ENCODE measurements around the gene RTN4RL1. TPM values are rescaled to one million over a fixed set of nuclear protein-coding genes. Genes with fewer than 3 reads are reported as not detected.
A peak's percentile ranks its signal among the peaks of the same experiment; 100 is the strongest.

RTN4RL1 gene
- total RNA-seq, 6 donors from 2014 or later, result 5.1 to 7.3 (median 6.2) TPM

DNA sequence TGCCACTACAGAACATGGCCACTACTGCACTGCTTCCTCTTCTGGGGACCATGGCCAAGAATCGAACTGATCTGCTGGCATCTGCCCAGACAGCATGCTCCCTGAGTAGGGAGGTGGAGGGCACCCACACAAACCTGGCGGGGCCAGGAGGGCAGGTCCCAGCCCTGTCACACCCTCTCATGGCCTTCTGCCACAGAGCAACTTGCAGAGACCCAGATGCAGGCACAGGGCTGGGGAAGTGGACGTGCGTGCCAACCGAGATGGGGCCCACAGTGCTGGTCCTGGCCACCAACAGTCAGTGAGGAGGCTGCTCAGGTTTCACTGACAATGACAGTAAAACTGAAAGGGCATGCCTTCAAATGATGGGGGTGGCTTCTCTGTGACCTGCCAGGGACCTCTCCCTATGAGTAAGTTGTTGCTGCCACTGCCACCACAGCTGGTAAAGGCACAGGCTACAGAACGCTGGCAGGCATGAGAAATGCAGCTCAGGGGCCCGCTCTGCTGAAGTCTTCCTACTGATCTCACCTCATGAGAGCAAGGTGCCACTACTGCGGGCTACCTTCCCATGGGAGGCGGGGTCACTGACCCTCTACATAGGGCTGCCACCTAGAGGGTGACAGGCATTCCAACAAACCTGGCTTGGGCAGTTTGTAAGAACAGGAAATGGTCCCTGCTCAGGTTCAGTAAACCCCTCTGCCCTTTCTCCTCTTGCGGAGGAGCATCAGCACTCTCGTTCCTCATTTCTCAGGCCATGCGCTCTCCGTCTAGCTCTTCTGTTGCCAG lies 45.3 kb upstream of the RTN4RL1 start:
- H3K36me3 ChIP-seq, result peaks cover 0 to 13% (median 4%) of the 10 kb centered on the region in 4 donors
- H3K4me3 ChIP-seq, result no peak overlapping the region
- H3K4me1 ChIP-seq, result peaks cover 52 to 70% (median 63%) of the 10 kb centered on the region in 4 donors
- H3K27ac ChIP-seq, result peak overlapping the region; percentile 75 to 90 (median 80)
- peak in 1 of 2 donors; percentile 36 for DNase-seq
- no peaks in the 10 kb centered on the region for H3K27me3 ChIP-seq
- no peak for ATAC-seq (ENCODE audit: low FRiP score in 2 of 2)
- H3K9me3 ChIP-seq, result no peaks in the 10 kb centered on the region
- no peak for TF ChIP-seq POLR2AphosphoS5 (IDR thresholded peaks at IDR 0.05)
- no peak for TF ChIP-seq POLR2A (IDR thresholded peaks at IDR 0.05)
- TF ChIP-seq, protein P1, sequence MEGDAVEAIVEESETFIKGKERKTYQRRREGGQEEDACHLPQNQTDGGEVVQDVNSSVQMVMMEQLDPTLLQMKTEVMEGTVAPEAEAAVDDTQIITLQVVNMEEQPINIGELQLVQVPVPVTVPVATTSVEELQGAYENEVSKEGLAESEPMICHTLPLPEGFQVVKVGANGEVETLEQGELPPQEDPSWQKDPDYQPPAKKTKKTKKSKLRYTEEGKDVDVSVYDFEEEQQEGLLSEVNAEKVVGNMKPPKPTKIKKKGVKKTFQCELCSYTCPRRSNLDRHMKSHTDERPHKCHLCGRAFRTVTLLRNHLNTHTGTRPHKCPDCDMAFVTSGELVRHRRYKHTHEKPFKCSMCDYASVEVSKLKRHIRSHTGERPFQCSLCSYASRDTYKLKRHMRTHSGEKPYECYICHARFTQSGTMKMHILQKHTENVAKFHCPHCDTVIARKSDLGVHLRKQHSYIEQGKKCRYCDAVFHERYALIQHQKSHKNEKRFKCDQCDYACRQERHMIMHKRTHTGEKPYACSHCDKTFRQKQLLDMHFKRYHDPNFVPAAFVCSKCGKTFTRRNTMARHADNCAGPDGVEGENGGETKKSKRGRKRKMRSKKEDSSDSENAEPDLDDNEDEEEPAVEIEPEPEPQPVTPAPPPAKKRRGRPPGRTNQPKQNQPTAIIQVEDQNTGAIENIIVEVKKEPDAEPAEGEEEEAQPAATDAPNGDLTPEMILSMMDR (IDR thresholded peaks at IDR 0.05), result no peak
- TF ChIP-seq EP300 (IDR thresholded peaks at IDR 0.05), result no peak
- 71 to 75% methylated on average over 11 to 13 of the region's 13 CpGs for WGBS, 2 donors

DNA sequence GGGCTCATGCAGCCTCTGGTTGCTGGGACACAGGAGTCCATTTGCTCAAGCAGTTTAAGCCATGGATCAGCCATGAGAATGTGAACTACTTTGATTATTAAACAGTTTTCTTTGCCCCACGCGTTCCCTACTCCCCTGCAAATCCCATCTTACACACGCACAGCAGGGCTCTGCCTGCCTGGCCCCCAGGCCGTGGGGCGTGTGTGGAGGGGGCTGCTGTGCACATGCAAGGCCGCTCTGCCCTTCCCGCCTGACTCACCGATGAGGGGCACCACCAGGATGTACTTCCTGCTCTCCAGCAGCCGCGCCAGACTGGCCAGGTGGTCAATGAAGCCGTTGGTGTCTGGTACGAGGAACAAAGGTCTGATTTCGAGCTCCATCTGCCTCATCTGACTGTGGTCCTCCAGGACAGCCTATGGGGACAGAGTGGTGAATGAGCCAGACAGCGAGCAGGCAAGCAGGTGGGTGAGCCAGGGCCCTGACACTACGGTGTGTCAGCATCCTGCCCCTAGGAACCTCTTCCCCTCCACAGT lies 43.5 kb upstream of the RTN4RL1 start:
- WGBS, 2 donors, result 80 to 82% methylated on average over 12 to 13 of the region's 15 CpGs
- no peak for ATAC-seq (ENCODE audit: low FRiP score in 2 of 2)
- Histone ChIP-seq H3K27me3 (no peaks in the 10 kb centered on the region), H3K4me3 (no peak overlapping the region), H3K36me3 (peaks cover 0 to 28% (median 15%) of the 10 kb centered on the region in 4 donors), H3K9me3 (no peaks in the 10 kb centered on the region), H3K4me1 (peaks cover 54 to 70% (median 63%) of the 10 kb centered on the region in 4 donors), H3K27ac (peak overlapping the region; percentile 9 to 84 (median 70))
- peak in 1 of 2 donors; percentile 65 for DNase-seq
- TF ChIP-seq EP300 (IDR thresholded peaks at IDR 0.05), result no peak
- TF ChIP-seq POLR2AphosphoS5 (IDR thresholded peaks at IDR 0.05), result no peak
- TF ChIP-seq, protein P1 (IDR thresholded peaks at IDR 0.05), result no peak
- no peak for TF ChIP-seq POLR2A (IDR thresholded peaks at IDR 0.05)

DNA sequence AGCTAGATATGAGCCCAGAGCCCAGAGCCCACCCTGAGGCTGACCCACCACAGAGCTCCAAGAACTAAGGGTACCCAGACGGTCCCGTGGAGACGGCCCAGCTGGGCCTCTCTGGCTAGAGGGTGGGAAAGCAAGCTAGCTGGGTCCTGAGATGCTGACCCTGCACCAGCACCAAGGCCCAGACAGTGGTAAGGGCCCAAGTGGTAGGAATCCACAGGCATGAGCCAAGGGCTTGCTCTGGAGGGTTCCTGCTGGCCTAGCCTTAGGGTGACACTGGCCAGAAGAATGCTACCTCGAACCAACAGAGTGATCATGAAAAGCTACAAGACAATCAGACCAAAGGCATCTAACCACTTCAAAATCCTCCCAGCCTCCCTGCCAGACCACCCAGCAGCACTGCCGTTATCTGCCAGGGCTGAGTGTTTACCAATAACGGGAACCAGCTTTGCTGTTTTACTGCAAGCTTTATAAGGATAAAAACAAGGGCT lies 42.9 kb upstream of the RTN4RL1 start:
- H3K27ac ChIP-seq, result peak overlapping the region; percentile 53 to 84 (median 70)
- peak in 1 of 2 donors; percentile 35 for ATAC-seq (ENCODE audit: low FRiP score in 2 of 2)

DNA sequence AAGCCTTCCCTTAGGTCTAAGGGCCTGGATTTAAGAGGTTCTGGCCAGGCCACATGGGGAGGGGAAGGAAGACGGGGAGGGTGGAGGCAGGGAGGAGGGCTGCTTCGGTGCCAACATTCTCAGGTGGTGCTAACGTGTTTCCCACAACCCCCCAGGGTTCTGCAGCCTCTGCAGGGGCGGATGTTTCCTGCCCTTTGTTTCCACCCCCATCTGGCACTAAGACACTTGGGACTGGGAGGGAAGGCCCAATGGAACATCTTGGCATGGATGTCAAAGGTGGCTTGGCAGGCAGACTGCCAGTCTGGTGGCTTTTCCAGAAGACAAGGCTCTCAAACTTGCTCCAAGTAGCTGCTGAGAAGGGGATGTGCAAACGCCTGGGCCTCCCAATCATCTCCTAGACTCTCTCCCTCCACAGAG lies 42.5 kb upstream of the RTN4RL1 start:
- WGBS, 2 donors, result 45 to 48% methylated on average over 5 of the region's 5 CpGs
- no peak overlapping the region for H3K4me3 ChIP-seq
- DNase-seq (no peak), ATAC-seq (ENCODE audit: low FRiP score in 2 of 2) (no peak)
- TF ChIP-seq POLR2AphosphoS5 (IDR thresholded peaks at IDR 0.05), result peak in 1 of 2 donors; percentile 26
- no peak for TF ChIP-seq POLR2A (IDR thresholded peaks at IDR 0.05)
- TF ChIP-seq, protein P1 (IDR thresholded peaks at IDR 0.05), result no peak
- TF ChIP-seq EP300 (IDR thresholded peaks at IDR 0.05), result no peak
- peaks cover 0 to 35% (median 18%) of the 10 kb centered on the region in 4 donors for H3K36me3 ChIP-seq
- H3K4me1 ChIP-seq, result peaks cover 57 to 71% (median 64%) of the 10 kb centered on the region in 4 donors
- no peaks in the 10 kb centered on the region for H3K9me3 ChIP-seq
- peak overlapping the region; percentile 53 to 84 (median 70) for H3K27ac ChIP-seq
- H3K27me3 ChIP-seq, result no peaks in the 10 kb centered on the region

More for the DNA sequence above, 42.9 kb upstream of the RTN4RL1 start:
- Histone ChIP-seq H3K4me1 (peaks cover 55 to 70% (median 65%) of the 10 kb centered on the region in 4 donors), H3K9me3 (no peaks in the 10 kb centered on the region), H3K36me3 (peaks cover 0 to 32% (median 18%) of the 10 kb centered on the region in 4 donors), H3K4me3 (no peak overlapping the region), H3K27me3 (no peaks in the 10 kb centered on the region)
- no peak for TF ChIP-seq POLR2A (IDR thresholded peaks at IDR 0.05)
- TF ChIP-seq POLR2AphosphoS5 (IDR thresholded peaks at IDR 0.05), result no peak
- TF ChIP-seq EP300 (IDR thresholded peaks at IDR 0.05), result no peak
- TF ChIP-seq, protein P1 (IDR thresholded peaks at IDR 0.05), result no peak
- DNase-seq, result no peak
- WGBS, 2 donors, result 55 to 73% methylated on average over 2 to 6 of the region's 6 CpGs
